ENCODE data around the gene RIT1.
"Not testable (repeated sequence)": the region's sequence is repeated elsewhere in the genome, so short reads cannot be mapped to it uniquely, and the experiment has no call there.

Gene RIT1

GRCh38 chr1:155933591-155934096 is 22.5 kb upstream of the RIT1 start:
- DNase-seq: no peak

GRCh38 chr1:155932487-155932886 is 21.3 kb upstream of the RIT1 start:
- DNase-seq: no peak

DNA sequence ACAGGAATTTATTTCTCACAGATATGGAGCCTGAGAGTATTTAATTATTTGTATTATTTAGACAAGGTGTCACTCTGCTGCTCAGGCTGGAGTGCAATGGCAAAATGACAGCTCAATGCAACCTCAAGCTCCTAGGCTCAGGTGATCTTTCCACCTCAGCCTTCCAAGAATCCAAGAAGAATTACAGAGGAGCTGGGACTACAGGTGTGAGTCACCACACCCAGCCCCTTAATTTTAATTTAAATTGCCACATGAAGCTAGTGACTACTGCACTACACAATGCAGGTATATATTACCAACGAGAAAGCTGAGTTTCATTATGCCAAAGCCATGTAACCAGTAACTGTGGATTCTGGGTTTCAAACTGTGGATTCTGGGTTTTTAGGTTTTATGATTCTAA is 20.9 kb upstream of the RIT1 start:
- DNase-seq: no peak

DNA sequence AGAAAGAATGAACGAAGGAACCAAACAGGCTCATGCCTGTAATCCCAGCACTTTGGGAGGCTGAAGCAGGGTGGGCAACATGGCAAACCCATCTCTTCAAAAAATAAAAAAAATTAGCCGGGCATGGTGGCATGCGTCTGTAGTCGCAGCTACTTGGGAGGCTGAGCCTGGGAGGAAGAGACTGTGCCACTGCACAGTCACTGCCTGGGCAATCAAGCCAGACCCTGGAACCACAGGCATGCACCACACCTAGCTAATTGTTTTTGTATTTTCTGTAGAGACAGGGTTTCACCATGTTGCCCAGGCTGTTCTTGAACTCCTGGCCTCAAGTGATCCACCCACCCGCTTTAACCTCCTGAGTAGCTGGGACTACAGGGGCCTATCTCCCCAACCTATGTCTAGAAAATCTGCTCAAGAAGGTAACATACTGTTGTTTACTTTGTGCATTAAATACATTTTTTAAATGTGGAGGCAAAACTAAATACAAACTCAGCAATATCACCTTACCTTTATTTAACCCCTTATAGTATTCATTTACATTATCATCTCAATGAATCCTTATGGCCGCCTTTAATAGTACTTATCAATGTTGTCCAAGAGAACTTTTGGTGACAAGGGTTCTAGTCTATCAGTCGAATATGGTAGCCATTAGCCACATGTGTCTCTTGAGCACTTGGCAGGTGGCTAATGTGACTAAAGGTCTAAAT is 20.3 kb upstream of the RIT1 start:
- DNase-seq: no peak

- DNase-seq: not testable (repeated sequence)
Observed at GRCh38 chr1:155930725-155931124, 19.6 kb upstream of the RIT1 start.

GRCh38 chr1:155929057-155929456 is 17.9 kb upstream of the RIT1 start:
- DNase-seq: no peak

- no peak for DNase-seq
Observed at GRCh38 chr1:155925506-155925905, 14.4 kb upstream of the RIT1 start.

- no peak for DNase-seq
Observed at GRCh38 chr1:155920717-155921116, 9.6 kb upstream of the RIT1 start.

GRCh38 chr1:155919801-155920200 is 8.7 kb upstream of the RIT1 start:
- DNase-seq: no peak

DNA sequence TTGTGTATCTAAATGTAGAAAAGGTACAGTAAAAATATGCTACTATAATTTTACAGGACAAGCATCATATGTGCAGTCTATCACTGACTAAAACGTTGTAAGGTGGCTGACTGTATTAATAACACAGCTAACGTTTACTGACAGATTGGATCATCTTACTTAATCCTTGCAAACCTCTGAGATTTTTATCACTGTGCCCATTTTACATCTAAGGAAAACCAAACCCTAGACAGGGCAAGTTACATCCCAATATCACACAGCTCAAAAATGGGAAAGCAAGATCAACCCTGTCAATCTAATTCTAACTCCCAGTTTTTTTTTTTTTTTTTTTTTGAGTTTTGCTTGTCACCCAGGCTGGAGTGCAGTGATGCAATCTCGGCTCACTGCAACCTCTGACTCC is 7.5 kb upstream of the RIT1 start:
- DNase-seq: no peak

DNA sequence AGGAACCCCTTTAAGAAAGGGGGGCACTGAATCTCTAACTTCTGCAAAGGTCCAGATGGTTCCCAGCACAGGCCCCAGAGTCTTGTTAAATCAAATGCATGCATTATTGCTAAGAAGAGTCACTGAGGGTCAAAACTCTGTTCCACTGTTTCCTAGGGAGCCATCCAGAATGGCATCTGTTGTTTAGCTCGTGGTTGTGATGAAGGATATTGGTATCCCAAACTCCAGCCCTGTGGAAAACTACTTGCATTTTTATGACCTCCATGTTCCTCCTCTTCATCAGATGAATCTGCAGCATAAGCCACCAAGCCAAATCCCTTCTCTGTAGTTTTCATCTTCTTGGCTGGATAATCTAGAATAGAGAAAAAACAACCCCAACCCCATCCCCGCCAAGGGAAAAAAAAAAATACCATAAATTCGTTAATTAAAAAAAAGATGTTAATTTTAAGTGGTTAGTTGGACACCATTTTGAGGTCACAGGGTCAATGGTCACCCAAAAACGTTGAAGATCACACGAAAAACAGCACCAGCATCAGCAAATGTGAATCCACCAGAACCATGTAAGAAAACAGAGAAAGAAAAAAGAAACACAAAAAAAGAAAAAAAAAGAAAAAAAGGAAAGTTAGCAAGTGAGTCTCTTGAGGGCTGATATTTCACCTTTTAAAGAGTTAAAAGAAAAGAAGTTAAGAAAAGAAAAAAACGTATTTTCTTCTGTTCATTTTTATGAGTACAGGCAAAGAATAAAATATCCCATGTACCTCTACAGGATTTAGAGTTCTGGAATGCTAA is 3.0 kb upstream of the RIT1 start:
- DNase-seq: no peak

DNA sequence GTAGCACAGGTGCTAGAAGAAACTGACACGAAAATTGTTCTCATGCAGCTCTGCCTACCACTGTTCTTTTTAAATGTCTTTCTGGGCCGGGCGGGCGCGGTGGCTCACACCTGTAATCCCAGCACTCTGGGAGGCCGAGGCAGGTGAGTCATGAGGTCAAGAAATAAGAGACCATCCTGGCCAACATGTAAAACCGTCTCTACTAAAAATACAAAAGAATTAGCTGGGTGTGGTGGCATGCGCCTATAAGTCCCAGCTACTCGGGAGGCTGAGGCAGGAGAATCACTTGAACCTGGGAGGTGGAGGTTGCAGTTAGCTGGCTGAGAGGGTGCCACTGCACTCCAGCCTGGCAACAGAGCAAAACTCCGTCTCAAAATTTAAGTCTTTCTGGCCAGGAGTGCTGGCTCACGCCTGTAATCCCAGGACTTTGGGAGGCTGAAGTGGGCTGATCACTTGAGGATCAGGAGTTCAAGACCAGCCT is 947 bp upstream of the RIT1 start:
- DNase-seq: no peak

DNA sequence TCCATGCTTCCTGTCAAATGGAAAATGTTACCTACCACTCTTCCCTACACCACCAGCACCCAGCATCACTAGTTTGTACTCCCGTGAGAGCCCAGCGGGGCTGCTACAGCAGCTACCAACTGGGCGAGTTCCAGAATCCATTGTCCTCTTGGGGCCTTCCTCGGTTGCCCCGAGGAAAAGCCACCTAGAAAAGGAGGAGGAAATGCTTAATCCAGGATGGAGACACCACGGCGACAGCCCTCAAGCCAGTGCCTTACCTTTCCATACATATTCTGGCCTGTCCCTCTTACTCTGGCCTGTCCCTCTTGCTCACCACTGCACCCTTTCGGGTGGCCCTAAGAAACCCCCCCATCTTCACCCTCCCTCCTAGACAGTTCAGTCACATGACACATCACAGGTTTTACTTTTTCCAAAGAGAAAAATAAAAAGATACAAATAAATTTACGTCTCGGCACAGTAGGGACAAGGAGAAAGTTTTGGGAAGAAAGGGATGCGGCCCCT is 478 bp downstream of the RIT1 start:
- DNase-seq: peak; percentile 52

GRCh38 chr1:155909894-155910293 is 1.3 kb downstream of the RIT1 start:
- no peak for DNase-seq

GRCh38 chr1:155904261-155904660 is 6.9 kb downstream of the RIT1 start:
- DNase-seq: no peak

- DNase-seq: no peak
Observed at GRCh38 chr1:155900161-155900560, 11.0 kb downstream of the RIT1 start.

- DNase-seq: no peak
Observed at GRCh38 chr1:155899683-155900082, 11.5 kb downstream of the RIT1 start.

DNA sequence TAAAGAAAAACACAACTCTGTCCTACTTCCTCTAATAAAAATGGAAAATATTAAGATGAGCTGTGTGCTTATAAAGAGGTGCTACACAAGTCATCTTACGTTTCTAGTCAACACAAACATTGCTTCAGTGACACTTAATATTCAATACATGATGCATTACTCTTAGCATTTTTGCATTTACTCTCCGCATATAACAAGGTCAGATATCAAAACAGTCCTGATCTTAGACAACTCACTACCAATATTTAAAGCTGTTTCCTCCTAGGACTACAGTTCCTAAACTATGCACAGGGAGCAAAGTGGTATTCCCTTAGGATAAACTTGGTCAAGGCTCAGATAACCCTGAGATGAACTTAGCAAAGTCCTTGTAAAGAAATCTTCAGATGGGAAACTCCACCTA is 12.3 kb downstream of the RIT1 start:
- no peak for DNase-seq

DNA sequence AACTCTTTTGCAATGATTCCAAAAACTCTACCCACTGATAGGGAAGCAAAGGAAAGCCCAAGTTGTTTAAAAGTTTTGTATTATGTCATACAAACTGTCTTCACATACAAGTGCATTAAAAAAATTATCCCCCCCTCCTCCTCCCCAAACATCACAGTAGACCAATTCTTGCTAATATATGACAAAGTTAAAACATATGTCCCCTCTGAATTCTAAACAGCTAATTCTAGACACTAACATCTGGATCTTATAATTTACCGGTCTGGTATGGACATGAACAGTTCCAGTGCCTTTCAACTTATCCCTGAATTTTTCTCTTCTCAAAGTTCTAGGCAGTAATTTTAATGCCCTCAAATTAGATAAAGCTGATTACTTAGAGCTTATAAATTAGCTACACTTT is 13.4 kb downstream of the RIT1 start:
- no peak for DNase-seq

DNA sequence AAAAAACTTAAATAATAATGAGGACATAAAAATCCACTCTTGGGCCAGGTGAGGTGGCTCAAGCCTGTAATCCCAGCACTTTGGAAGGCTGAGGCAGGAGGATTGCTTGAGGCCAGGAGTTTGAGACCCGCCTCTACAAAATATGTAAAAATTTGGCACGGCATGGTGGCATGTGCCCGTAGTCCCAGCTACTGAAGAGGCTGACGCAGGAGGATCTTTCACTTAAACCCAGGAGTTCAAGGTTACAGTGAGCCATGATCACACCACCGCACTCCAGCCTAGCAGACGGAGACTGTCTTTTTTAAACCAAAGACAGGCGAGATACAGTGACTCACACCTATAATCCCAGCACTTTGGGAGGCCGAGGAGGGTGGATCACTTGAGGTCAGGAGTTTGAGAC is 14.7 kb downstream of the RIT1 start:
- not testable (repeated sequence) for DNase-seq

GRCh38 chr1:155895617-155896016 is 15.5 kb downstream of the RIT1 start:
- DNase-seq: not testable (repeated sequence)

GRCh38 chr1:155893389-155894142 is 17.6 kb downstream of the RIT1 start:
- DNase-seq: no peak

DNA sequence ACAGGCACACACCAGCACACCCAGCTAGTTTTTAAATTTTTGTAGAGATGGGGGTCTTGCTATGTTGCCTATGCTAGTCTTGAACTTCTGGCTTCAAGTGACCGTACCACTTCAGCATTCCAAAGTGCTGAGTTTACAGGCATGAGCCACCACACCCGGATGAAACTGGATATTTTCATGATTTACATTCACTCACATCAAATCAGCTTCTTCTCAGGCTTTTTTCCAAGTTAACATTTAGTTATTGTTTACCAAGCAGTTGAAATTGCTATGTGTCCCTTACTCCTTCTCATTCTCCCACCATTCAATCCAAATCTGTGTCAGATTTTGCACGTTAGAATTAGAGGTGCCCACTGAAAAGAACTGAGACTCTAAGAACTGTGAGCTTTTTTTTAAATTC is 18.4 kb downstream of the RIT1 start:
- no peak for DNase-seq
